GM21360 (cell line): ENCODE measurements around the gene OTOF.

Source experiments
- ATAC-seq: cut with Tn5 transposase; IDR thresholded peaks from one replicate; pipeline ENCODE4 v1.9.1; 2021; ENCODE audit warnings: mild to moderate bottlenecking, moderate library complexity; ENCODE audit not compliant: unreplicated experiment

The OTOF gene

DNA sequence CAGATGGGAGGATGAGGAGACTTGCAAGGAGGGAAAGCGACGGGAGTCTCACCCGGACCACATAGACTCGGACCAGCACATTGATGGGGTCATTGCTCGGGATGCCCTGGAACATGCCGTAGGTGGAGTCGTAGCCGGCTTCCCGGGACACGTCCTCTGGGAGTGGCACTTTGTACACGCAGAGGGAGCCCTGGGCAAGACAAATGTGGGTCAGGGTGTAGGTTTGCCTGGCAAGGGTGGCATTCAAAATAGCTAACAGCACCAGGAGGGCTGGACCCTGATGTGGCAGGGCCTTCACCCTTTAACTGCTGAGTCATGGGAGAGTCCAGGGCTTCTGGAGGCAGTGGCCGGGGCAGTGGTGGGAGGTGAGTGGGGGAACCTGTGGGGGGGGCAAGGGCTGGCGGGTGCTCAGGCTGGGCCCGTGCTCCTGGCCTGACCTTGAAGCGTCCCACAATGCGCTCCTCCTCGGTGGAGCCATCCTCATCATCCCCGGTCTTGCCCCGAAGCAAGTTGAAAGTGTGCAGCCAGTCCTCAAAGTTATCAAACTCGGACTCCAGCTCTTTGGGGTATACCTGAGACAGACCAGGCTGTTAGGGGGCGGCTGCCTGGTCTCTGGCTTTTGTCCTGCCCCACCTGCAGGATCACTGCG lies 11.1 kb downstream of the OTOF start:
- no peak for ATAC-seq

DNA sequence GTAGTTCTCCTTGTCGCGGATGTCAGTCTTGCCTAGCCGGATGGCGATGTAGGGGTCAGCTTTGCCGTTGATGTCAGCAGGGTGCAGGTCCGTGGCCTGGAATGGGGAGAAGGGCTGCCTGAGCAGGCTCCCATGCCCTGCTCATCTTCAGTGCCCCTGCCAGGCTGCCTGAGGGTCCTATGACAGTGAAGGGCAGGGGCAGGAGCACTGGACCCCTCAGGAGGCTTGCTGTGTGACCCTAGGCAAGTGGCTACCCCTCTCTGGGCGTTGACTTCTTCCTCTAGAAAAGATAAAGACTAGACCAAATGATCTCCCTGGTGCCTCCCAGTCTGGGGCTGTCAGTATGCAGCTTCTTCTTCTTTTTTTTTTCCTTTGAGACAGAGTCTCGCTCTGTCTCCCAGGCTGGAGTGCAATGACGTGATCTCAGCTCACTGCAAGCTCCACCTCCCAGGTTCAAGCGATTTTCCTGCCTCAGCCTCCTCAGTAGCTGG lies 11.9 kb downstream of the OTOF start:
- no peak for ATAC-seq

DNA sequence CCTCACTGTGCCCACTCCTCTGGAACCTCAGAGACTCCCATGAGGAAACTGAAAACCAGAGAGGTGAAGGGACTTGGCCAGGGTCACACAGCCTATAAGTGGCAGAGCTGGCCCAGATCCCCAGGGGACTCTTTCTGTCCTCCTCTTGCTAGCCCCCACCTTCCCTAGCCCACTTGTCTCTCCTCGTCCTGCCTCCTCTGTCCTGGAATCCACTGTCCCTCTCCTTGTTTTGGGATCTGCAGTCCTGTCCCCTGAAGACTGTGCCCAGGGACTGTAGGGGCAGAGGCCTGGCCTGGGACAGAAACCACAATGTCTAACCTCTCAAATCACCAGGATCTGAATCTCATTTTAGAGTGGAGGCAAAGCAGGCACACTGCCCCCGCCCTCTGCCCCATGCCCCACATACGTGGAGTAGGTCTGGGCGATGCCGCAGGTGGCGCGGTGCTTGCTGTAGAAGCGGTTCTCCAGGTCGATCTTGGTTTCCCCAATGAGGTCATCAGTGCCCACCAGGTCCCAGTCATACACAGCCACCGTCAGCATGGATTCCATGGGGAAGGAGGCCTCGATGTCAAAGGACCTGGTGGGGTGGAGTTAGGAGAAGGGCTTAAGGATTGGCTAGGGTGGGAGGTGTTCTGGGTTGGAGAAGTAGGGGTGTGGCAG lies 12.5 kb downstream of the OTOF start:
- no peak for ATAC-seq

DNA sequence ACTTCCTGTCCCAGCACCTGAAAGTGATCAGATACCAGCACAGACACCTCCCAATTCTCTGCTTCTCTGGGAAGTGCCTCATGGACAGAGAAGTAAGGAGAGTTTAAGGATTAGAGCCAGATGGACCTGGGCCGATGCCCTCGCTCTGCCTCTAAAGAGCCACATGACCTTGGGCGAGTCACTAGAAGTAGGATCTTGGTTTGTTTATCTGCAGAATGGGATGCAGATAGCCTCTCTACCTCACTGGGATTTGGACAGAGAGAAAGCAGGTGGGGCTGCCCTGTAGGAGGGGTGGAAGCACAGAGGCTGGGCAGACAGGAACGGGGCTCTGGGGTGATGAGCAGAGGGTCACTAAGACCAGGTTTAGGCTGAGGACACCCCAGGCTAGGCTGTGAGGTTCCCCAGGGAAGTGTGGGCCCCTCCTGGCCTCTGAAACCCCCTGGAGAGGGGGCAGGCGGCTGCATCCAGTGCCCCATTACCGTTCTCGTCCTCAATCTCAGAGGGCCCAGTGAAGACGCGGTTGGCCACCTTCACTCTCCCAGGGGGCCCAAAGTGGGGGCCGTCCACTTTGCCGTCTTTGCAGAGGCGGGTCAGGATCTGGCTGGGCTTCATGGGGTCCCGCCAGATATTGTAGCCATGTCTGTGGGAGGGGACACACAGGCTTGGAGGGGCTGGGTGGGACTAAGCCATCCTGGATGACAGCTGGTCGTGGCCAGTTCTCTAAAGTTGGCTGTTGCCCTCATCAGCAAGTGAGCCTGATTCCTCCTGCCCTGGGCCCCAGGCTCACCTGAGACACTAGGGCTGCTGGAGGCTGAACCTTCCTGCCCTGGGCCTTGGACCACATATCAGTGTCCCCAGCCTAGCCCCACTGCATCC lies 13.3 kb downstream of the OTOF start:
- ATAC-seq: no peak

DNA sequence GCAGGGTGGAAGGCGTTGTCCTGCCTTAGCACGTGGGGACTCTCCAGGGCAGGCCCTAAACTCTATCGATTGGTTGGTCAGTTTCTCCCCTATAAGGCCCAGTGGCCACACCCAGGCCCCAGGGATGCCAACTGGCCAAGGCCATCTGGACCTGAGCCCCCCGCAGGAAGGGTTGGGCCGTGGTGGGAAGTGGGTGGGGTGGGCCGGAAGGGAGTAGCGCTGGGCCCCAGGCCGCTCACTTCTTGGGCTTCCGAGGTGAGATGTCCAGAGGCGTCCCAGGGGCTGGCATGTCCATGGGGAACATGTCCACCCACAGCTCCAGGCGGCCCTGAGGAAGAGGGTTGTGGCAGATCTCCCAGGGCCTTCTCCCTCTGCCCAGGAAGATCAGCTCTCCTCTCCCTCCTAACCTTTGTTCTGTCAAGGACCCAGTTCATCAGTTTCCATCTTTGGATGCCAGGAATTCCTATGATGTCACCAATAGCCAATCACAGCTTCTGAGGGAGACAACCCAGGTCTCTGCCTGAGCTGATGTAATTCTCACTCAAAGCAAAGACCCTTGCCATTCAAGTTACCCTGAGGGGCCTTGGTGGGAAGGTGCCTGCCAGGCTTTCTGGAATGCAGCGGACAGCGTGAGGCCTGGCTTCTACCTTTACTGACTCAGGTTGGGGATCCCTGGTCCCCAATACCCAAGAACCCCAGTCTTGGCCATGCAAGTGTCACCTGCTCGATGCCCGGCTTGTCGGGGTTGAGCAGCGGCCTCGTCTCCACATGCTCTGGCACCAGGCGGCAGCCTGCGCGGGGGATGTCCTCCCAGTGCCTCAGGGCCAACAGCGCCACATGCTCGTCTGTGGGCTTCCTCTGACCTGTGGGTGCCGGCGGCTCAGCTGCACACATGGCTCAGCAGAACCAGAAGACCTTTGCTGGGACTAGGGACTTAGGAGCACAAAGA lies 14.4 kb downstream of the OTOF start:
- ATAC-seq: no peak

DNA sequence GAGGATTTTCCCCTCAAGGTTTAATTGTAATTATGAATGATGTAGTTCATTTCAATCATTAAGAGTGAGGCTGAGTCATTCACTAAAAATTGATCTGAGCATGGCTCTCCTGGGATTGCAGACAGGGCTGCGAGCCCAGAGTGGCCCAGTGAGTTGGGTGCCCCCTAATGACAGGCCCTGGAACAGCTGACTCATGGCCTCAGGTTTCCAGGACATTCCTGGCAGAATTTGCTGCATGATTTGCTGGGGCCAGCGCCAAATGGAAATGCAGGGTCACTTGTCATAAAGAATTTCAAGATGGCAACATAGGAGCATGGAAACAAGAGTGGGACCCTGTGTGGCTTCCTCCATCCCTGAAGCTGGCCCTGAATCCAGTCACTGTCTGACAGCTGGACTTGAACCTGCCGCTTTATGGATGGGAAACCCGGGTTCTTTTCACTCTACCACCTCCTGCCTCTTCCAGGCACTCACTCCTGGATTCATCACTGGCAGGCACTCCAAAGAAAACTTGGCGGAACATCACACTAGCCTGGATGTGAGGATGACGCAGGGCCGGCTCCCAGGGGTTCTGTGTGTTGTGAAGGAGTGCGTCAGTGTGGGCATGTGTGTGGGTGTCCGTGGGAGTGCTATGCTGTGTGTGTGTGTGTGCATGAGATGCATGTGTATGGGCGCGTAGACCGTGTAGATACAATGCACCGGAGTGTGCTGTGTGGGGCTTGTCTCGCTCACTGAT lies 15.2 kb downstream of the OTOF start:
- ATAC-seq: no peak

DNA sequence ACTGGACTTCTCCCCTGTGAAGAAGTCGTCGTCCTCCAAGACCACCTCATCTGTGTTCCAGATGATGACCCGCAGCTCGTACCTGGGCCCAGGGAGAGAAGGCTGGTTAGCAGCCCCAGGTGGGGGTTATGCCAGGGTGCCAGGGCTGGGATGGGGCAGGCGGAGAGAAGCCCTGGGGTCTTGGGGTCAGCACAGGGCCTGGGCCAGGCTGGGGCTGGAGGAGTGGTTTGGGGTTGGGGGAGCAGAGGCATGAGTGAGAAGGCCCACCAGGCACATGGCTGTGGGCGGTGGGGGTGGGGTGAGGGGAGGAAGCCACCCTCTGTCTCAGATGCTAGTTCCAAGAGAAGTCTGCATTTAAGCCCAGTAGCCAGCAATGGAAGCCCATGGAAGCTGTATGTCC lies 15.8 kb downstream of the OTOF start:
- ATAC-seq: no peak

DNA sequence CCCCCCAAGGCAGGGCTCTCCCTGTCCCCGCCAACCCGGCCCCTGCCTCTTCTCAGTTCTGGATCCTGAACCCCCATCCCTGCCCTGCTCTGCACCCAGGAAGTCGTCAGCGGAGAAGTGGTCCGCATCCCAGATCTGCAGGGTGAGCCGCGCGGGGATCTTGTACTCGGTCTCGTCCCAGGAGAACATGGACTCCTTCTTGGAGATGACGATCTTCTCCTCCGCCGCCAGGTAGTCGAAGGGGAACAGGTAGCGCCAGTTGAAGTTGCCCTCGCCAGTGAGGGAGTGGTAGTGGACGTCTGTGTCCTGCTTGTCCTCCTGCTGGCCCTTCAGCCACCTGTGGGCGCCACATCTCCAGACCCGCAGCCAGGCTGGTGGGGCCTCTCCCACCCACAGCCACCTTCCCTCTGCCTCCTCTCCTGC lies 16.3 kb downstream of the OTOF start:
- no peak for ATAC-seq

DNA sequence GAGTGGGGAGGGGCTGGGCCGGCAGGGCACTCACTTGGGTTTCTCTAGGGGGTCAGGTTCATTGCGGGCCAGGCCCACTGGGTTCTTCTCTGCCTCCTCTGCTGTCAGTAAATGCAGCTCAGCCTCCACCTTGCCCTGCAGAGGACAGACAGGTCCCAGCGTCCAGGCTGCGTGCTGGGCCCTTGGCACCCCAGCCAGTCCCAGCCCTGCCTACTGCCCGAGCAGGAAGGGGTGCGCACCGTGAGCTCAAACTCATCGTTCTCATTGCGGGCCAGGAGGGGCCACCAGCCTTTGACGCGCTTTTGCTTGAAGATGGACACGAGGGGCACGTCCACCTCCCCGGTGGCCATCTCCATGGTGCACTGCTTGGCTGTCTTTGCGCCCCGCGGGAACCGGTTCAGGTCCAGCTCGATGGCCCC lies 17.3 kb downstream of the OTOF start:
- ATAC-seq: no peak

DNA sequence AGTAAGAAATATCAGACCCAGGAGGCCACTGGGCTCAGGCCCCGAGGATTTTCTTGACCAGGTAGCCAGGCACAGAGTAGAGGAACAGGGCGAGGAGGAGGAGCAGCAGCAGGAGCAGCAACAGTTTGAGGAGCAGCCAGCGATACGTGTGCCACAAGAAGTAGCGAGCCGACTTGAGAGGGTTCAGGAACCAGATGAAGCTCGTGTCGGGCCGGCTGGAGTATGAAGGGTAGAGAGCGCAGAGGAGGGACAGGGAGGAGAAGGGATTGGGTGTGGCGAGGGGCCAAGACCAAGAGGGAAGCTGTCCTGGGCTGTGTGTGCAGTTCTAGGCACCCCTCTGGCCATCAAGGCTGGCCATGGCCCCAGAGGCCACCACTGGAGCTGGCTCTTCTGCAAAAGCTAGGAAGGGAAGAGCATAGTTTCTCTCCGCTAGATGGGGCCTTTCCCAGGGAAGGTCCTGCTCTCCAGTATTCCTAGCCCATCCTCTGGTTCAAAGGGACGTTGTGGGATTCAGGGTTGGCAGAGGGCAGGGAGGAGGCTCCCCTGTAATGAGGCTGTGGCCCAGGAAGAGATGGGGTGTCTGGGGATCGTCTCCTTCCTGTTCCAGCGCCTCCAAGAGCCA lies 17.8 kb downstream of the OTOF start:
- ATAC-seq: no peak

DNA sequence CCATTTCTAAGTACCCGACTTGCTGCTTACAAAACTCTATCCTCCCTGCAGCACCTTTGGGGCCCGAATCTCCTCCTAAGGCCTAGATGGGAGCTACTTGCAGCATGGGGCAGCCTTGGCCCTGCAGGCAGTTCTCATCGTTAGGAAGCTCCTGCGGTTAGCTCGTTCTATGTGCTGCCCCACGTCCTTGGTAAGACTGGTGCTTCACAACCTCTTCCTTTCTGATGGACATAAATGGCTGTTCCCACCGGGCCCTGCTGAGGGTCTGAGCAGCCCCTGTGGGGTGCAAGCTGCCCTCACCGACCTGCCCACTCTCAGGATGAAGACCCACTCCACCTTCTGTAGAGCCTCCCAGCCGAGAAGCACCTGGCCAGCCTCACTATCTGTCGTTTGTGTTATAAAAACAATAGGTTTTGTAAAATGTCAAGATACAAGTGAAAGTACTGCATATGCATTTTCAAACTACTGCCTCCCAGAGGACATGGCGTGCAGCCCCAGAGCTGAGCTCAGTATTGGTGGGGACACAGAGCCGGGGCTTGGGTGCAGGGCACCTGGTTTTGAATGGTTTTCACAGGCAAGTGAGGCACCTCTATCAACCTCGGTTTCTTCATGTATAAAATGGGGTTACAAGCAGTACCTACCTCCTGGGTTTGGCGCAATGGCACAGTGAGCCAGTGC lies 19.4 kb downstream of the OTOF start:
- ATAC-seq: no peak

DNA sequence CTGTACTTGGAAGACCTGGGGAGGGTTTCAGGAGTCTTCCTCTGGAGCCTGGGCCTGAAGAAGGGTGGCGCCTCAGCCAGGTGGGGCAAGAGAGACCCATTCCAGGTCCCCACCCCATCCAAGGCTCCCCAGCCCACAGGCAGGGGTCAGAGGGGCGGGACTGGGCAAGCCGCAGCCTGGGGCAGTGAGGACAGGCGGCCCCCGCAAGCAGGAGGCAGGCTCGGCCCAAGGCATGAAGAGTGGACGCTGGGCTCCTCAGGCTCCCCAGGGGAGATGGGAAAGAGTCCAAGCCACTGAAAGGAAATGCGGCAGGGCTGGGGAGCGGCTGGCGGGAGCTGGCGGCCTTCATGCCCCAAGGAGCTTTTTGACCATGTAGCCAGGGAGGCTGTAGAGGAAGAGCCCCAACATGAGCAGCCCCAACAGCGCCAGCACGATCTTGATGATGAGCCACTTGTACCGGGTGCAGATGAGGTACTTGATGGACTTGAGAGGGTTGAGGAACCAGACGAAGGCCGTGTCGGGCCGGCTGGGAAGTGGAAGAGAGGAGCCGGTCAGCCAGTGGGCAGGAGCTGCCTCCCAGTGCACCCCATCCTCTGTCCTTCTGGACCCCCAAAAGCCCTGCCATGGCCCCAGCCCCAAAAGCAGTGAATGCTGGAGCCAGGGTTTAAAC lies 20.1 kb downstream of the OTOF start:
- ATAC-seq: no peak

DNA sequence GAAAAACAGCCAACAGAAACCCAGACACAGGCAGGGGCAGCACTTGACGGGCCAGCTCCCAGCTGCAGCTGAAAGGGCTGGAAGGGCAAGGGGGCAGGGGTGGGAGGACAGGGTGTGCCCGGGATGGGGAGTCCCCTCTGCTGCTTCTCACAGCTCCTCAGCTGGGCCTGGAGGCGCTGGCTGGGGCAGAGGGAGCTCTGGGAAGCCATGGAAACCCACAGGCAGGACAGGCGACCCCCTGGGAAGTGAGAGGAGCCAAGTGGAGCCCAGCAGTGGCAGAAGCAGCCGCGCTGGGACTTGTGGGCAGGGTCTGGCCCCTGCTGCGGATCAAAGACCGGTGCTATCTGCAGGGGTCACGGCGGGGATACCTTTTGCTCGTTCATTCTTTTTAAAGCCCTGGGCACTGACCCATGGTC lies 20.7 kb downstream of the OTOF start:
- no peak for ATAC-seq

DNA sequence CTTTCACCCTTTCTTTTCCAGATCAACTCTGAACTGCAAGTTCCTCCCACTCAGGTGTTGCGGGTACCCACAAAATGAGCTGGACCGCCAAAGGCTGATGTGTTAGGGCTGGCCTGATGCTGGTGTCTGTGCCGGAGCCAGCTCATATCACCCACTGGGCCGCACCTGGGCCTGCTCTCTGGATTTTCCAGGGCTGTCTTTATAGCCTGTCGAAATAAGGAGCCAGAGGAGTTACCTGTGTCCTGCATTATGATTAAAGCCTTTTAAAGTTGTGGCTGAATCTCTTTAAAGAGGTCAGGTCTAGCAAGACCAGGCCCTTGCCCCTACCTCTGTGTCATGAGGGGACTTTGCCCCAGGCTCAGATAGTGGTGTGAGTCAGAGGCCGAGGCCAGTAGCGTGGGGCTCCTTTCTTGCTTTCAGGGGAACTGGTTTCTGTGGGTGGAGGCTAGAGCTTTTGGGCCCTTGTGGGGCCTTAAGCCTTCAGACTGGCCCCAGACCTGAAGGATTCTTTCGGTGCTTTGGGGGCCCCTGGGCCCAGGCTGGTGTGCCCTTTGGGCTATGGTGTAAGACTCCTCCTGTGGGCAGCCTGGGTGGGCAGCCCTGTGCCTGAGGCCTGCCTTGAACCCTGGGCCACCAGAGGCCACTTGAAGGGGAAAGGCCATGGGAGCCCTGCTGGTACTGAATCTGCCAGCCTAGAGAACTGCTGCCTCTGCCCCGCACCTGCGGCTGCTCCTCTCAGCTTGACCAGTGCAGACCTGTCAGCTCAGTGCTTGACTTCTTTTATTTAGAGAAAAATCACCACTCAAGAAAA lies 21.3 kb downstream of the OTOF start:
- no peak for ATAC-seq

DNA sequence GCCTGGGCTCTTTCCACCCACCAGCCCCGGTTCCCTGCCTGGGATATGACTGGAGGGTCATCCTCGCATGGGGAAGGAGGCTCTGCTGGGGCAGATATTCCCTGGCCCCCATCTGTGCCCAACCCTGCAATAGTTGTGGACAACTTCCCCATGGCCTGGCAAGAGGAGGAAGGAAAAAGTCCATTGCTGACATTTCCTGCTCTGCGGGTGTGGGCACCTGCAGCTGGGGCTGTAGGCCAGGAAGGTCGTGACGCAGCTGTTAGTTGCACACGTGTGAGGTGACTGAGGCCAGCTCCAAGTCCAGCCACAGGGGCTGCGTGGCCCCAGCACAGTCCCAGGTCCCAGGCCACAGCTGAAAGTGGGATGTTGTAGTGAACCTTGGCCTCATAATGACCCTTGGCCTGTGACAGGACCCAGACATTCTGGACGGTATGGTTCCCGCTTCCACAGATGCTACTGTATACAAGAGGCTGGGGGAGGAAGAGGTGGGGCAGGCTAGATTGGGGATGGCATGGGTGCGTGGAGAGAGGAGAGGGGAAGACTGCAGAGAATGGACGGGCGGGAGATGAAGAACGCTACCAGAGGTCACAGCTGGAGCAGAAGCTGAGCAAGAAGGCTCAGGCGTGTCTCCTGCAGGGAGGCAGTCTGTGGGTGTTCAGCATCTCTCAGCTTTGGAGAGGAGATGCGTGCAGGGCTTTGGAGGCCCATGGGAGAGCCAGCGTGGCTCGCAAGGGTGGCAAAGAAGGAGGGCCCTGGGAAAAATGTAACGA lies 22.1 kb downstream of the OTOF start:
- no peak for ATAC-seq

DNA sequence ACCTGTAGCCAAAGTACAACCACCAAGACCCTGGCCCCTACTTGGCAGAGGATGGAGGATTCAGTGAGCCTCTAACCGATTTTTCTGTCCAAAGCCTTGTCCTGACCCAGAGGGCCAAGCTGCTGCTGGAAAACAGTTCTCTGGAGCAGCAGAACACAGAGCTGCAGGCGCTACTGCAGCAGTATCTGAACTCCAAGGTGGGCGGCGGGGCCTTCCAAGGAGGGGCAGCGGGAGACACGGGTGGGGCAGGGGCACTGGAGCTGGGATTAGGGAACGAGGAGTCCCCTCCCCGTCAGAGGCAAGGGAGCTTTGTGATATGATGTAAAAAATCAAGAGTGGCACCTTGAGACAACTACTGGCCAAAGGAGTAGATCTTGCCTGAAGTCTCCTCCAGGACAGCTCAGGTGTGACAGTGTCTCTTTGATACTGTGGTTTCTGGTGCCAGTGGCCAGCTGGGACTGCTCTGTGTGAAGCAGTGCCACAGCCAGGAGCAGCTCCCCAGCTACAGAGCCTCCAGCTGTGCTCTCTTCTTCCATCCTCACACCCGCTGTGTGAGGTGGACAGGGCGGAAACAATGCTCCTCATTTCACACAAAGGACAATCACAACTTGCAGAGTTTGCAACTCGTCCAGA lies 22.8 kb downstream of the OTOF start:
- no peak for ATAC-seq
